Globus pallidus (tissue), 1 donor: ENCODE measurements around the gene CYLD.

Experiments
- DNase-seq: peaks from one replicate; pipeline ENCODE4 v3.0.0-alpha.2; 2015; ENCODE audit warnings: low spot score

CYLD gene

DNA sequence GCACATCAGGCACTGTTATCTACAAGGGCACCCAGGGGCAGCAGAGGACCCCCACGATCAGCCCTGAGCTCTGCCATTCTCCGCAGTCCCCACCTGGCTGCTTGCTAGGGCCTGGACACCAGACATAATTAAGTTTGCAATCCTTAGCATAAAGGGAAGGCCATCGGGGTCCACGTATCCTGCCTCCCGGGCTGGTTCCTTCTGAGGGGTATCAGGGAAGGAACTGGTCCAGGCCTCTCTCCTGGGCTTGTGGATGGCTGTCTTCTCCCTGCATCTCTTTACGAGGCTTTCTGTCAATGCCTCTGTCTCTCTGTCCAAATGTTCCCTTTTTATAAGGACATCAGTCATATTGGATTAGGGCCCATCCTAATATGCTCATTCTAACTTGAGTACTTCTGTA lies 77.8 kb downstream of the CYLD start:
- no peak for DNase-seq

DNA sequence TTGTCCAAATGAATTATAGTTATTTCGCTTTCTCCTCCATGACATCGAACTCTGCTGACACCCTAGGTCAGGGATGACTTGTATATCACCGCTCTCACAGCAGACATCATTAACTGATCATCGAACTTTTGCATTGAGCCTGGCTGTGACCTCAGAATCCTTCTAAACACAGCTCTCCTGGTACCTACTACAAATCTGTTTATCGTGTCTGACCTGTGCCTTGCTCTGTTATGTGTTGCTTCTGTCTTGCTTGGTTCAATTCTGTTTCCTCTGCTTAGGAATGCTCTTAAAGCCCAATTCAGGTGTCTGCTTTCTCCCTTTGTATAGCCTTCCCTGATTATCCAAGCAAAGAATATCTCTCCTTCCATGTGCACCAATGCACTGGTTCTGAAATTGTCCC lies 78.3 kb downstream of the CYLD start:
- no peak for DNase-seq

DNA sequence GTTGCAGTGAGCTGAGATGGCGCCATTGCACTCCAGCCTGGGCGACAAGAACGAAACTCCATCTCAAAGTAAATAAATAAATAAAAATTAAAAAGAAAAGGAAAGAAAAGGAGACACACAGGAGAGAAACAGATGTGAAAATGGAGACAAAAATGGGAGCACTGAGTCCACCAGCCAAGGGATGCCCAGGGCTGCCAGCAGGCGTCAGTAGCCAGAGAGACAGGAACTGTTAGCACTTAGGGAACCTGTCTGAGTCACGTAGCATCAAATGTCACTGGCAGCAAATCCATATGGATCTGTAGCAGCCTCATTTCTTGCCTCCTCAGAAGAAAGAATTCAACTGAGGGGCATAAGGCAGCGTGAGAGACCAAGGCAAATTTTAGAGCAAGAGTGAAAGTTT lies 79.7 kb downstream of the CYLD start:
- DNase-seq = no peak

DNA sequence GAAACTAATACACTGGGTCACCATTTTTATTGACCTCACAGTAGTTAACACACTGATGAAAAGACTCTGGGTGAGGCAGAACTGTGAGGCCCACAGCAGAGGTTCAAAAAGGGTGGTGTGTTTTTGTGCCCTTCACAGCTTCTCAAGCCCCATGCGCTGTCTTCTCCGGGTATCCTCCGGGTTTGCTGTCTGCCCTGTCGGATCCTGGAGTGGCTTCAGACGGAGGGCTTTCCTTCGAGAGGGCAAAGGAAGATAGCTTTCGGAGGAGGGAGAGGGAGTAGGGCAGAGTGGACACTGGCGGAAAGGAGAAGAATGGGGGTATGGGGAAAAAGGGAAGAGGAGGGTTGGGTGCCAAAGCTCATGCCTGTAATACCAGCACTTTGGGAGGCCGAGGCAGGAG lies 80.8 kb downstream of the CYLD start:
- DNase-seq = no peak

DNA sequence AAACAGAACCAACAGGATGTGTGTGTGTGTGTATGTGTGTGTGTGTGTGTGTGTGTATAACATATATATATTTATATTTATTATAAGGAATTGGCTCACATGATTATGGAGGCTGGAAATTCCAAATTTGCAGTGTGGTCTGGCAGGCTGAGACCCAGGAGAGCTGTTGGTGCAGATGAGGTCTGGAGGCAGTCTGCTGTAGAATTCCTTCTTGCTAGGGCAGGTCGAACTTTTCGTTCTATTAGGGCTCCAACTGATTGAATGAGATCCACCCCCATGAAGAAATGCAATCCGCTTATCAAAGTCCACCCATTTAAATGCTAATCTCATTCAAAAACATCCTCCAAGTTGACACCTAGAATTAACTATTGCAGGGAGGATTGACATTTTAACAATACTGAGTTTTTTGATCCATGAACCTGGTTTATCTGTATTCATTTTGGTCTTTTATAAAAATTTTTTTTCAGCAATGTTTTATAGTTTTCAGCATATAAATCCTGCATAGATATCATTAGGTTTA lies 85.0 kb downstream of the CYLD start:
- DNase-seq = no peak

DNA sequence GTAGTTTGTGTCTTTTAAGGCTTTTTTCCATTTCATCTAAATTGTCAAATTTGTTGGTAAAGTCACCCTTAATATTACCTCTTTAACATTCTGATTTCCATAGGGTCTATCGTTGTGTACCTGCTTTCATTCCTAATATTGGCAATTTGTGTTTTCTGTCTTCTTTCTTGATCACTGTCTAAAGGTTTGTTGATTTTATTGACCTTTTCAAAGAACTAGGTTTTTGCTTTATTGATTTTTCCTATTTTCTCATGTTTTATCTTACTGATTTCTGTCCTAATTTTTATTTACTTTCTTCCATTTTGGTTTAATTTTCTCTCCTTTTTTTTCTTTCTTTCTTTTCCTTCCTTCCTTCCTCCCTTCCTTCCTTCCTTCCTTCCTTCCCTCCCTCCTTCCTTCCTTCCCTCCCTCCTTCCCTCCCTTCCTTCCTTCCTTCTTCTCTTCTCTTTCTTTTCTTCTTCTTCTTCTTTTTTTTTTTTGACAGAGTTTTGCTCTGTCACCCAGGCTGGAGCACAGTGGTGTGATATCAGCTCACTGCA lies 86.3 kb downstream of the CYLD start:
- DNase-seq = no peak

DNA sequence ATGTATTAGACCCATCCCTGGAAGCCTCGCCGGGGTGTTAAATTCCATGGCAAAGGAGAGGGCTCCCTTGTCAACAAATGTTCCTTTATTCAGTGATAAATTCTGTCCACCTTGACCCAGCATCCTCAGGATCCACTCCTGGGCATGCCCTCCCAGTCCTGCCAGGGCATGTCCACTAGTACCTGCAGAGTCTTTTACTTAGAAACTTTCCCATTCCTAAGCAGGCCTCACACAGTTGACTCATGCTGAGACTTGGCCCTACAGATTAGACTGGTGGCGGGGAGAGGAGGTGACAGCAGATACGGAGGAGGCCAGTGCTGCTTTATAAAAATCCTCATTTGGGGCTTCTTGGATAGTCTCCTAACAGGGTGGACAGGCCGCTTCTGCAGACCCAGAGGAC lies 88.8 kb downstream of the CYLD start:
- no peak for DNase-seq

DNA sequence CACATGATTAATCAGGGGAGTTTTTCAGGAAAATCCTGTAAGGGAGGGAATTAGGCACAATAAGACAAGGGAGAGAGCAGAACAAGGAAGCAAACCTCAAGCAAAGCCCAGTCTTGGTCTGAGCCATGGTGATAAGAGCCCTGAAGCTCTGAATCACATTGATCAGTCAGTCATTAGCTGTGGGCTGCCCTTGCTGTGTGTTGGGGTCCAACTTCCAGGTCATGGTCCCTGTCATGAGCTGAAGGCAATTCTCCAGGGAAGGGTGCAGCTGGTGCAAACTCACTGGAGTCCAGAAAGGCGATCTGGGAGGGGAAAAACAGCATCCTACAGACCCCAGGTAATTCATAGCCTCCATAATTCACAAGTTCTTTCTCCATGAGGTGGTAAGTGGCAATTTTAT lies 89.9 kb downstream of the CYLD start:
- no peak for DNase-seq

DNA sequence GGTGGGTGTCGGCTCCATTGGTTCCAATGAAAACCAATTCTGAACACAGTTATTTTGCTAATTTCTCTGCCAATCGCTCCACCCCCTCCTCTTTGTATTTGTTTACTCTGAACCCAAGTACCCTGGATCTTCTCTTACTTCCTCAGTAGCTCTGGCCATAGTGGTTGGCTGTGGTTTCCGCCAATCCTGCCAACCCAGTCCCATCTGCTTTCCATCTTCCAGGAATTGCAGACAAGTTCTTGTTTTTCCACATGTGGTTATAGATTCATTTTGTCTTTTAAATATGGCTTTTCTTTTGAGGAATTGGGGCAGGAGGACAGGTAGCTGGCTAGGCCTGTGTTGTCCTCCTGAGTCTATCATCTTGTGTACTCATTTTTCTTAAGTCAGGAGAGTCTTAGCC lies 92.0 kb downstream of the CYLD start:
- DNase-seq = no peak

DNA sequence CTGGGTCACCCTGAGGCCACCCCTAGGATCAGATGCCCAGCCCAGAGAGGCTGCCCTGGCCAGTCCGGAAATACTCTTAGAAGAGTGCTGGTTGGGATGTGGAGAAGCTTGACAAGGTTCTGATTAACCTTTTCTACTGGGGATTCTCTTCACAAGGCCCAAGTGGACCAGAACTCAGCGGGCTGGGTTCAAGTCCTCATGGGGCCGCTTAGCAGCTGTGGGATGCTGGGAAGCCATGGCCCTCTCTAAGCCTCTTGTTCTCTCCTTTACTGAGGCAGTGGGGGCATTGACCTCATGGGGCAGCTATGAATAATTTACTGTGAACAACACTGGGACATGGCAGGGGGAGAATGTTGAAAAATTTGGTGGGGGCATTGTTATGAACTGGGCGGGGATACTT lies 92.8 kb downstream of the CYLD start:
- no peak for DNase-seq

DNA sequence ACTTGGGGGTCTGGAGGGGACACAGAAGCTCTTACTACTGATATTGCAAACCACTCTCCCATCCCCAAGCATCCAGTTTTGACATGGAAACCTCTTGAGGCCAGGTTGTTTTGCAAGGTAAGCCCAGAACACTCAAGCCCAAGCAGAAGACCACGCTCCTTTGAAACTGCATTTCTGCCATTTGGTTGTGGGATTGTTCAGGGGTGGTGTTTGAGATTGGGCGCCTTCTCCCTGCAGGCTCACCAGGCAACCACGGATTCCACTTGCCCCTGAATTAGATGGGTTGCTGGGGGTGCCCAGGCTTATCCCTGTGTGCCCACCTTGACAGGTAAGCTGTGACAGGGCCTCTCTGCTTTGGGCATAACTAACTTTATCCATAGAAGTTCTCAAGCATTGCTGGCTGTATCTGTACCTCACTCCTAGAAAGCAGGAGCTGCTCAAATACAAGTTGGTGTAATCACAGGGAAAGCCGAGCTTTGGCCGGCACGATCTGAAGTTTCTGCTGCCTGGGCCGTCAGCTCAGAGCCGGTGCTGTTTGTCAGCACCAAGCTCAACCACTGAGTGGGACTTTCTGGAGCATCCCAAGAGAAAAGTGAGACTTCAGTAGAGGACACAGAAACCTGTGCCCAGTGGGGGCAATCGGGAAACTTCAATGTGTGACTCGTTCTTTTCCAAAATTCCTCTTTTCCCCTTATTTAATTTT lies 93.6 kb downstream of the CYLD start:
- no peak for DNase-seq

DNA sequence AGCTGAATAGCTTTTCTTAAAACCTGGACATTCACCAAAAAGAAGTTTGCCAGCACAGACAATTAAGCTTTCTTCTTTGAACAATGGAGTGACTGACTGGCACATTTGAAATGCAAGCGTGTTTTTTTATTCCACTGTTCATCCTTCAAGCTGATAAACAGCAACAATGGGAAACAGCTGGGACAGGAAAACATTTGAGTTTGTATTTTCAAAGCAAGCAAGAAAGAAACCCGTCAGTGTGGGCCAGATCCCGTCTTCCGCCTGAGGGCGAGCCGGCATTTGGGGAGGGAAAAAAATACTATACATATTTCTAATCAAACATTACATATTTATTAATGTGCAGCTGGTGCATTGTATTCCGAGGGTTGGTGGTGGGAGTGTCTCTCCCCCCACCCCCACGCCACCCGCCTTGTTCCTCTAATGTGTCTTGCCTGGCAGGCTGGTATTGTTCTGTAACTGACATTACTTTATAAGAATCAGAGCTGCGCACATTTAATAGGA lies 94.3 kb downstream of the CYLD start:
- DNase-seq = peak; percentile 98

DNA sequence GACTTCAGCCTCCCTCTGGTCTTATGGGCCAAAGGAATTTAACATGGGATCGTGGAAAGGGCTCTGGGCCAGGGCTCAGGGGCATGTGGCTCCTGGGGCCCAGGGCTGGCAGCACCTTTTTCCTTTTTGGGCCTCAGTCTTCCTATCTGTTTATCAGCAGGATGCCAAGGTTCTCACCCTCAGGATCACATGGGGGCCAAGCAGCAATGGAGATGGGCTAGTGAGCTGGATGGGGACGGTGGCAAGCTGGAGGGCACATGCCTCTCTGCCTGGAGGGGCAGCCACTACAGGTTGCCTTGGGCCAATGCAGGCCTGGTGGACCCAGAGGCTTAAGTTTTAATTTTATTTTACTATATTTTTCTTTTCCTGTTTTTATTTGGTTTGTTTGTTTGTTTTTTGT lies 95.4 kb downstream of the CYLD start:
- DNase-seq = no peak

DNA sequence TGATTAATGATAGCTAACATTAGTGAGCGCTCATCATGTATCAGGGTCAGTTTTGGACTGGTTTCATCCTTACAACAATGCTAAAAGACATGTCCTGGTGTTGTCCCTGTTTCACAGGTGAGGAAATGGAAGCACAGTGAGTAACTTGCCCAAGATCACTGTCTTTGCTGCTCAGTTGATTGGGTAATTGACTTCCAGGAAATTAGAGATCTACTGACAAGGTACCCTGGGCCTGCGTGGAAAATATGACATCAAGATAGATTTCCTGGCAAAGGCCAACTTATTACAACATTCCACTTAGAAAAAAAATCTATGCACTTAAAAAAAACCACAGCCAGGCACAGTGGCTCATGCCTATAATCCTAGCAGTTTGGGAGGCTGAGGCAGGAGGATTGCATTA lies 96.3 kb downstream of the CYLD start:
- no peak for DNase-seq

DNA sequence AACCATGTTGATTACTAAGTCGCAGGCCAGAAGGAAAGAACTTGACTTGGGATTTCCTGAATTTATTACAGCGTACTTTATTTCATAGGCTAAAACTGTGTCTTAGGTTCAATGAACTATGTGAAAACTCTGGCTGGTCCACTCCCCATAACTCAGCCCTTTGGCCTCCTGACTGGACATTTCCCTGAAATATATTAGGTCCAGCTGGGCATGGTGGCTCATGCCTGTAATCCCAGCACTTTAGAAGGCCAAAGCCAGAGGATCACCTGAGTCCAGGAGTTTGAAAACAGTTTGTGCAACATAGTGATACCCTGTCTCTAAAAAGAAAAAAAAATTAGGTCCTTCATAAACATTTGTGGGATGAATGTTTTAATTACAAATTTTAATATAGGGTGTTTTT lies 97.0 kb downstream of the CYLD start:
- DNase-seq = no peak

DNA sequence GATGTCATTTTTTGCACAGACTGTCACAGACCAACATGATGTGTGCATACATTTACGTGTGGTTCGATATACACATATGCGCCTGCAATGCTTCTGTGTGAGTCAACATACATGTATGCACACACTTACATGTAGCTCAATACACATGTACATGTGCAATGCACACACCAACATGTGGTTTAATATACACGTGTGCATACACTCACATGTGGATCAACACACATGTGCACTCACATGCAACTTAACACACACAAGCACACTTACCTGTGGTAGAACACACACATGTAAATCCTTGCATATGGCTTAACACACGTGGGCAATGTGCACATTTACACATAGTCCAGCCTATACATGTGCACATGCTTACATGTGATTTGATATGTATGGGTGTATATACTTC lies 97.5 kb downstream of the CYLD start:
- DNase-seq = no peak

DNA sequence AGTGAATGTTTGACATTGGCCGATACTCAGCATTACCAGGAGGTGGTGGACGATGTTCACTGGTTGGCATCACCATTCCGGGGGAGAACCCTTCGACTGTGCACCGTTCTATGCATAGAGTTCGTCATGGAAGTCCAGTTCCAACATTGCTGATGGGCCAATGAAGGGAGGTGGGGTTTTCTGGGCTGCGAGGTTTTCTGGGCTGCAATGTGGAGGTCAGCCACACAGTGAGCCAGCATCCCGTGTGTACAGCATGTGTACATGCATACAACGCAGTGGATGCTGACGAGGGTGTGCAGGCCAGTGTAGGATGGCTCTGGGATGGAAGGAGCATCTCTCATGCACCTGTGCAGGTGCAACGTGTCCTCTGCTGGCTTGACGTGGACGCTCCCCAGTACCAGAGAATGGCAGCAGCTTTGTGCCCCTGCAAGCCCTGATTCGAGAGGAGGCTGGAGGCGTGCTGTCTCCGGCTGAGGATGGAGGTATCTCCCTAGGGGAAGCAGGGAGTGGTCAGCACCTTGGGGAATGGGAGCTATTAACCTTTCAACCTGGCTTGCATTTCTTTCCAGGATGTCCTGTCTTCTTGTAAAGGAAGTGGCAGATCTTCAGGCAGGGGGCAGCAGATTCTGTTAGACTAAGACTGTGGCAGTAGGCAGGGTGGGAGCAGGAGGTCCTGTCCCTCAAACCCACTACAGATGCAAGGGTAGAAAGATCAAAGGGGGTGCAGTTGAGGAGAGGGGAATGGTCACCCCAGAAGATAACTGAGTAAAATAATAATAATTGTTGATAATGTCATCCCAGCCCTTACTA lies 98.2 kb downstream of the CYLD start:
- no peak for DNase-seq

DNA sequence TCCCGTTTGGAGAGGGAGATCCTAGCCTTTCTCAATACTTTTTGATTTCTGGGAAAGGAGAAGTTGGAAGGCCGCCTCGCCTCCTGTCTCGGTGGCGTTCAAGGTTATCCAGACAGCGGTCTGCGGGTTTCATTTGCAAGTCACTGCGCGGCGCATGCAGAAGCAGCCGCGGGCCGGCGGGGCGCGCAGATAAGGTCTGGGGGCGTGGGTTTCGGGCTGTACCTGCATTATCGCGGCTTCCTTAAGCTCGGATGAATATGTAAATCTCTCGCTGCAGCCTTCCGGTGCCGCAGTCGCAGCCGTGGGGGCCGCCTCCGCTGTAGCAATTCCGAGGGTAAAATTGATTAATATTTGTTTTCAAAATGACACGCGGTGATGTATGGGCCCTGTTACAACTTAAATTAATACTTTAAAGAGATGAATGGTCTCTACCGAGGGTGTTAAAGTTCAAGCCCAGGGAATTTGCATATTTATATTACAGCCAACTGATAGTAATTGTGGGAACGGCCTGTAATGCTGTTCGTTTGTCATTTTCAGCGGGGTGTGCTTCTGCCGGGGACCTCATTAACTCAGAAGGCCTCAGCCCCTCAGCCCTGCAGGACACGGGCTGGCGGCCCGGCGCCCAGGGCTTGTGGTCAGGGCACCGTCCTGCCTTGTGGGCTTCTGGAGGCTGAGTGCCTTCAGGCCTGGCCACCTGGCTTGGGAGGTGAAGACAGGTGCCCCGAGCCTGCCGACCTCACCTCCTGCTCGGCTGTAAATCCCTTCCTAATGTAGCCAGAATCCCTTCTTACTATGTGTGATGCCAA lies 99.4 kb downstream of the CYLD start:
- DNase-seq = no peak

DNA sequence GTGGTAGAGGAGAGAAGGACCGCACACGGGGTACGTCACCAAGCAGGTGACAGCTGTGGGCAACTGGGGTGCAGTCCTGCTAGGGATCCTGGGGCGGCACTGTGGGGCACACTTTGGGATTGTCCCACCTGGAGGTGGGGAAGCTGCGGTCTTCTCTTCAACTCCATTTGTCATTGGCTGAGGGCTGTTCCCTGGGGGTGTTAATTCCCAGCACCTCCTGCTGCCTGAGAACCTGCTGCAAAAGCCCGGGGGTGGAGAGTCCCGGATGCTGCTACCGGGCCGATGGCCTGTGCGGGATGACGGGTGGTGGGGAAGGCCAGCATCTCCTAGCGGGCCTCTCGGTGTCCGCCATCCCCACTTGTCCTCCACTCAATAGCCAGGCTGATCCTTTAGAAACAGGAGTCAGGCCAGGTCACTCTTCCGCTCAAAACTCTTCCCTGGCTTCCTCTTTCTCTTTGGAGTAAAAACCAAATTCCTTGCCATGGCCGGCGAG lies 100.2 kb downstream of the CYLD start:
- DNase-seq = no peak

DNA sequence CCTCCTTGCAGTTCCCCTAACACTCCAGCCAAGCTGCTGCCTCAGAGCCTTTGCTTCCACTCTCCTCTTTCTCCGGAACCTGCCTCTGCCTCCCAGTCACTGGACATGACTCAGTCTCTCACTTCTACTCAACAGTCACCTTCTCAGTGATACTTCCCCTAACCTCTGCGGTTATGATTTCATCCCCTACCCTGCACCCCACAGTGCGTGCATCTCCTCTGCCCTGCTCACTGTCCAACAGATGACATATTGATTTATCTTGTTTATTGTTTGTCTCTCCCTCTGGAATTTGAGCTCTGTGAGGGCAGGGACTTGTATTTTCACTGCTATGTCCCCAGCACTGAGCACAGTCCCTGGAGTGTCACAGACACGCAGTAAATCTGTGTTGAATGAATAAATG lies 100.7 kb downstream of the CYLD start:
- DNase-seq = no peak

DNA sequence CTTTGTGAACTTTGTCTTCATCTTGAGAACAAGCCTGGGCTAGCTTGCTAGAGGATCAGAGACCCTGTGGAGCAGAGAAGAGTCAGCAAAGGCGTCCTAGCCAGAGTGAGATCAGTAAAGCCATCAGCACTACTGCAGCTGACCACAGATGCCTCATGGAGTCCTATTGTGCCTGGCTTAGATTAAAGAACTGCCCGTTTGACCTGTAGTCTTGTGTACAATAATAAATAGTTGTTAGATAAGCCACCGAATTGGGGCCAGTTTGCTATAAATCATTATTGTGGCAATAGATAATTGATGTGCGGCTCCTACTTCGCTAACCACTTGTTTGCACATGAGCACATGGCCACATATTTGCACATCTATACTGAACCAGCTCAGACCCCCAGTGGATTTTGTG lies 103.0 kb downstream of the CYLD start:
- DNase-seq = no peak

DNA sequence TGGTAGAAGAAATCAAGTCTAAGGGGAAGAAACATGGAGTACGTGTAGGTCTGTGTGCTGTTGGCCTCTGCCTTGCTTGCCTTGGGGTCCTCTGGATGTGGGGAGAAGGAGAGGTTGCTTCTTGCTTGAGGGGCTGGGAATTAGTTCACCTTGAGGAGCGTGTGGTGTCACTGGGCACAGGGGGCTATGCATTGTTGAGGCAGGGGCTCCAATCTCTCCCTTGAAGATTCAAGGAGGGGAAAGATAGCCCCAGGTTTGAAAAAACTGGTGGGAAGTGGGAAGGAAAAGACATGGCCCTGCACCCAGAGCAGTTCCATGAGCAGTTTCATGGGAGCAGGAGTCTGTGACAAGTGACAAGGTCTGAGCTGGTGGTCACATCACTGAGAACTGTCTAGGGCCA lies 103.4 kb downstream of the CYLD start:
- no peak for DNase-seq
